Smooth muscle cell of the brain vasculature (primary cell): ENCODE data around the gene GRK5.

Experiments
- DNase-seq: peaks from one replicate; pipeline ENCODE4 v3.0.0-alpha.2; 2012; ENCODE audit warnings: low read depth, low spot score

GRK5 gene

GRCh38 chr10:119297207-119297968 is 90.0 kb downstream of the GRK5 start:
- no peak for DNase-seq

- no peak for DNase-seq
Observed at GRCh38 chr10:119298810-119299209, 91.4 kb downstream of the GRK5 start.

- DNase-seq, result no peak
Observed at GRCh38 chr10:119299531-119299930, 92.2 kb downstream of the GRK5 start.

- no peak for DNase-seq
Observed at GRCh38 chr10:119301397-119301796, 94.0 kb downstream of the GRK5 start.

- no peak for DNase-seq
Observed at GRCh38 chr10:119302172-119302571, 94.8 kb downstream of the GRK5 start.

- DNase-seq, result no peak
Observed at GRCh38 chr10:119302591-119303253, 95.4 kb downstream of the GRK5 start.

- no peak for DNase-seq
Observed at GRCh38 chr10:119303886-119304285, 96.5 kb downstream of the GRK5 start.

- DNase-seq, result no peak
Observed at GRCh38 chr10:119304541-119304940, 97.2 kb downstream of the GRK5 start.

- DNase-seq, result no peak
Observed at GRCh38 chr10:119305860-119306513, 98.6 kb downstream of the GRK5 start.

- no peak for DNase-seq
Observed at GRCh38 chr10:119306514-119306951, 99.2 kb downstream of the GRK5 start.

- DNase-seq, result no peak
Observed at GRCh38 chr10:119306986-119307392, 99.6 kb downstream of the GRK5 start.

GRCh38 chr10:119308089-119308488 is 100.7 kb downstream of the GRK5 start:
- DNase-seq, result no peak

- no peak for DNase-seq
Observed at GRCh38 chr10:119308551-119309422, 101.4 kb downstream of the GRK5 start.

GRCh38 chr10:119309423-119309770 is 102.0 kb downstream of the GRK5 start:
- no peak for DNase-seq

GRCh38 chr10:119310806-119311205 is 103.4 kb downstream of the GRK5 start:
- no peak for DNase-seq

- DNase-seq, result no peak
Observed at GRCh38 chr10:119312241-119312640, 104.9 kb downstream of the GRK5 start.

- no peak for DNase-seq
Observed at GRCh38 chr10:119313024-119313423, 105.7 kb downstream of the GRK5 start.

GRCh38 chr10:119313644-119314043 is 106.3 kb downstream of the GRK5 start:
- no peak for DNase-seq

- DNase-seq, result no peak
Observed at GRCh38 chr10:119314061-119314460, 106.7 kb downstream of the GRK5 start.

GRCh38 chr10:119314486-119314885 is 107.1 kb downstream of the GRK5 start:
- no peak for DNase-seq

- DNase-seq, result peak; percentile 78
Observed at GRCh38 chr10:119315128-119316001, 108.0 kb downstream of the GRK5 start.
